Epithelial cell of alveolus of lung (primary cell): ENCODE results near the gene KIFC3. TPM values are rescaled to one million over a fixed set of nuclear protein-coding genes. Genes with fewer than 3 reads are reported as not detected.

Source experiments
- total RNA-seq: library from RNA; depleted of rRNA; stranded (reverse); fragments of >200 nt; gene quantifications from 2 replicates; pipeline ENCODE4 v1.2.1, GENCODE V29; 2015

The KIFC3 gene
- 23.8 and 54.2 TPM in 2 replicates for total RNA-seq

DNA sequence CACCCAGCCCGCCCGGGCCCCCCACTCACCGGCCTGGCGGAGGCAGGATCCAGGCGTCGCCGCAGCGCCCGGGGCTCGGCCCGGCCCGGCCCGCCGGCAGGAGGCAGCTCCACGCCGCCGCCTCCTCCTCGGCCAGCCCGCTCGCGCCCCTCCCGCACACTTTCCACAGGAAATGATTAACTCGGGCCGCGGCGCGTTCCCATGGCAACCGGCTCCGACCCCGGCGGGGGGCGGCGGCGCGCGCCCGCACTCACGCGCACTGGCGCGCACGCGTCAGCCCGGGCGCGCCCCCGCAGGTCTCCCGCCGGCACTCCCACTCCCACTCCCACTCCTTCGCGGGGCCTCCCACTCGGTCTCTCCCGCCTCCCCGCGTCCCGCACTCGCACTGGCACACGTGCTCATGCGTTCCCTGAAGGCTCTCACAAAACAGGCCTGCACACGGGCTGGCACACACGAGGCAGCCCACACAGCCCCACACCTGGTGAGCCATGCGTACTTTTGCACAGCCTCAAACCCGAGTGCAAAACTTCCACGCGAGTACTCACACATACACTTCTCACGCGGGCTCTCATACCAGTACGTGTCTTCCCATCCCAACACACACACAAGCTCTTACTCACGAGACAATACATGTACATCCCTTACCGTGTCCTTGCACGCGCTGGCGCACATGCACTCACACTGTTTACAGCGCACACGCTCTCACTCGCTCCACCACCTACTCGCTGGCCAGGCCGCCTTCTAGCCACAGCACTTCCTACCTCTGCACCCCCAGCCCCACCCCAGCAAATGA is at the start of gene KIFC3:
Gene KIFC3, minus strand, starts transcription at position 151 of the 793 bp plus-strand sequence. CDS start 4,248 bp downstream, outside the sequence.

GRCh38 chr16:57735755-57736418 is 66.4 kb downstream of the KIFC3 start, which contains the start of gene KATNB1:
KATNB1 (plus strand) TSS chr16:57735770; CDS start chr16:57737244, 1,474 bp downstream.

Other genes starting within 250 kb of the KIFC3 start
- gene ADGRG1, start 173.9 kb downstream of the KIFC3 start, total RNA-seq: 1.4 and 8.5 TPM in 2 replicates
- gene ADGRG3, start 134.2 kb downstream of the KIFC3 start, total RNA-seq: not detected in 2 replicates
- 0.91 TPM in 1 of 2 replicates, not detected in the other for gene DRC7, start 107.7 kb downstream of the KIFC3 start, total RNA-seq
- gene KATNB1, start 66.7 kb downstream of the KIFC3 start, total RNA-seq: 10.5 and 23.7 TPM in 2 replicates
- under 0.01 TPM in 1 of 2 replicates, not detected in the other for gene CNGB1, start 168.6 kb upstream of the KIFC3 start, total RNA-seq
- 7.5 and 9.2 TPM in 2 replicates for gene ZNF319, start 198.2 kb upstream of the KIFC3 start, total RNA-seq
- 23.9 and 41.2 TPM in 2 replicates for gene USB1, start 198.9 kb upstream of the KIFC3 start, total RNA-seq
- 3.9 and 6.7 TPM in 2 replicates for gene MMP15, start 223.3 kb upstream of the KIFC3 start, total RNA-seq